Testis (tissue), 2 donors: Measurements from ENCODE around the gene LRRN2.

ENCODE experiments used
- POLR2A ChIP-seq: fragments of 450-650 bp; IDR thresholded peaks from one replicate; pipeline ENCODE4 v1.6.1; 2017; ENCODE audit warnings: antibody characterized with exemption, mild to moderate bottlenecking, moderate library complexity
- TF ChIP-seq, protein P1 (sequence below), 3 experiments: fragments of 450-650 bp in 2 of 3; fragments of 200-600 bp in 1 of 3; sonication (generic) in 1 of 3; IDR thresholded peaks; one replicate each; pipeline ENCODE4 v1.5.1; 2016 to 2019; ENCODE audit warnings: antibody characterized with exemption in 3 of 3, mild to moderate bottlenecking in 2 of 3, moderate library complexity in 1 of 3

DNA sequence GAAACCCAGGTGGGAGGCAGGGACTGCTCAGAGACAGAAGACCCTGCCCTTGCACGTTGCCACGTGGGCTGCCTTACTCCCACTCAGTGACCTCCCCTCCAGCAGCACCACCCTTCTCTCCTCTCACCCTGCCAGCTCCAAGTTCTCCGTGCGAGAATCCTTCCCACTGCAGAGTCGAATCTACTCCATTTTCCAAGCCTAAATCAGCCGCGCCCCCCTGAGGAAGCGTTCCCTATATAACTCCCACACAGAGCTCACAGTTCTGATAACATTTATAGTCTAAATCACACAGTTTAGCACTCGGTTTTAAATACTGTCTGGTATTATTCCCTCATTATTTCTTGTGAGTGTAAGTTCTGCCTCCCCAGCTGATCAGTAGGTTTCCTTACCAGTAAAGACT lies 7.7 kb downstream of the LRRN2 start:
- TF ChIP-seq POLR2A: no peak
- TF ChIP-seq, protein P1, sequence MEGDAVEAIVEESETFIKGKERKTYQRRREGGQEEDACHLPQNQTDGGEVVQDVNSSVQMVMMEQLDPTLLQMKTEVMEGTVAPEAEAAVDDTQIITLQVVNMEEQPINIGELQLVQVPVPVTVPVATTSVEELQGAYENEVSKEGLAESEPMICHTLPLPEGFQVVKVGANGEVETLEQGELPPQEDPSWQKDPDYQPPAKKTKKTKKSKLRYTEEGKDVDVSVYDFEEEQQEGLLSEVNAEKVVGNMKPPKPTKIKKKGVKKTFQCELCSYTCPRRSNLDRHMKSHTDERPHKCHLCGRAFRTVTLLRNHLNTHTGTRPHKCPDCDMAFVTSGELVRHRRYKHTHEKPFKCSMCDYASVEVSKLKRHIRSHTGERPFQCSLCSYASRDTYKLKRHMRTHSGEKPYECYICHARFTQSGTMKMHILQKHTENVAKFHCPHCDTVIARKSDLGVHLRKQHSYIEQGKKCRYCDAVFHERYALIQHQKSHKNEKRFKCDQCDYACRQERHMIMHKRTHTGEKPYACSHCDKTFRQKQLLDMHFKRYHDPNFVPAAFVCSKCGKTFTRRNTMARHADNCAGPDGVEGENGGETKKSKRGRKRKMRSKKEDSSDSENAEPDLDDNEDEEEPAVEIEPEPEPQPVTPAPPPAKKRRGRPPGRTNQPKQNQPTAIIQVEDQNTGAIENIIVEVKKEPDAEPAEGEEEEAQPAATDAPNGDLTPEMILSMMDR (IDR thresholded peaks at IDR 0.05): no peak
